Rectal smooth muscle tissue (tissue), 1 donor: Measurements from ENCODE around the gene CRACR2B.

ENCODE experiments used
- H3K27ac ChIP-seq: one replicate; pipeline ENCODE4 v1.7.0; 2013; ENCODE audit warnings: low read depth, low read length, inconsistent platforms
- H3K27me3 ChIP-seq: one replicate; pipeline ENCODE4 v1.7.0; 2013; ENCODE audit warnings: low read length; ENCODE audit not compliant: control insufficient read depth, insufficient read depth
- H3K36me3 ChIP-seq: one replicate; pipeline ENCODE4 v1.7.0; 2013; ENCODE audit warnings: low read length; ENCODE audit not compliant: control insufficient read depth, insufficient read depth
- H3K4me1 ChIP-seq: one replicate; pipeline ENCODE4 v1.7.0; 2013; ENCODE audit warnings: low read length; ENCODE audit not compliant: control insufficient read depth, insufficient read depth
- H3K4me3 ChIP-seq: one replicate; pipeline ENCODE4 v1.7.0; 2013; ENCODE audit warnings: low read length
- H3K9ac ChIP-seq: one replicate; pipeline ENCODE4 v1.7.0; 2013; ENCODE audit warnings: low read length

Gene CRACR2B

GRCh38 chr11:827897-828192 lies at the start of gene CRACR2B:
CRACR2B (plus strand) TSS chr11:827919; CDS start chr11:828608, 689 bp downstream.
- H3K27ac ChIP-seq, result no peak within 1 kb of the TSS
- H3K36me3 ChIP-seq, result peaks cover 10% of the 10 kb centered on the region
- no peak within 1 kb of the TSS for H3K9ac ChIP-seq
- H3K27me3 ChIP-seq, result peaks cover 34% of the 10 kb centered on the region
- peak within 1 kb of the TSS; percentile 59 for H3K4me3 ChIP-seq
- peaks cover 6% of the 10 kb centered on the region for H3K4me1 ChIP-seq

DNA sequence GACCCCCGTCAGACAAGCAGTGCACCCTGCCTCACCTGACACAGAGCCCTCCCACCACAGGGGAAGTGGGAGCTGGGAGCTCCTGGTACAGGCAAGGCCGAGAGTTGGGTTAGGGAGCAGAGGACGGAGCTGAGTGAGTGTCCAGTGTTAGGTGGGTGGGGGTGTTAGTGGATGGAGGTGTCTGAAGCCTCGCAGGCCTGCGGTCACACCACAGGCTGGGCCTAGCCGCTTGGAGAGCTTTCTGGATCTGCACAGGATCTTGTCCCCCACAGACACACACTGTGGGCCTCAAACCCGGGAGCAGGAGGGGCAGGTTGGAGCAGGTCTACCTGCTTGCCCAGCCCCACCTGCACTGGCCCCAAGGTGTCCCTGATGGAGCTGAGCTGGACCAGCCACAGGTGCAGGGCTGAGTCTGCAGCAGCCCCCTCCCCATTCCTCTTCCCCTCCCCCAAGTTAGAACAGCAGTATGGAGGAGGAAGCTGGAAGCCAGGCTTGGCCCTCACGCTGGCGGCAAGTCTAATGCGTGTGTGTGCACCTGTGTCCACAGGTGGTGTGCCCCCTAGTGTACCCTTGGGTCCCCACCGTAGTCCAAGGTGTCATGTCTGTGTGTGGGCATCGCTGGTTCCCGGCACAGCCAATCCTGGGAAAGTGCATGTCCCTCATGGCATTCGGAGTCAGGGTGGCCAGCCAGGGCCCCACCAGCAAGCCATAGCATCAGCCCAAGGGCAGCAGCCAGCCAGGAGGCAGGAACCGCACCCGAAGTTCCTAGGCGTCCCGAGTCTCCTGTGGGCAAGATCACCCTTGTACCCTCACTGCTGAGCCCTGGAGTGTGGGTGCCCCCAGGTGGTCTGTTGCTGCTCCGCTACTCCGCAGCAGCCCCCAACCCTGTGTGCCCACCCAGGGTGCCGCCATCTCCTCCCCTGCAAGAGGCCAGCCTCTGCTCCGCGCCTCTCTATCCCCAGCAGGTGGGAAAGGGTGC lies 48.5 kb upstream of the CRACR2B start:
- Histone ChIP-seq H3K9ac (no peak overlapping the region), H3K36me3 (no peaks in the 10 kb centered on the region), H3K4me1 (peaks cover 5% of the 10 kb centered on the region), H3K27ac (no peak overlapping the region), H3K27me3 (no peaks in the 10 kb centered on the region), H3K4me3 (no peak overlapping the region)

GRCh38 chr11:779955-780532 lies 47.7 kb upstream of the CRACR2B start:
- H3K4me3 ChIP-seq, result no peak overlapping the region
- H3K9ac ChIP-seq, result no peak overlapping the region
- no peaks in the 10 kb centered on the region for H3K27me3 ChIP-seq
- peaks cover 5% of the 10 kb centered on the region for H3K4me1 ChIP-seq
- H3K27ac ChIP-seq, result no peak overlapping the region
- H3K36me3 ChIP-seq, result no peaks in the 10 kb centered on the region

GRCh38 chr11:782264-783174 lies 45.2 kb upstream of the CRACR2B start:
- no peaks in the 10 kb centered on the region for H3K27me3 ChIP-seq
- H3K4me1 ChIP-seq, result peaks cover 3% of the 10 kb centered on the region
- no peak overlapping the region for H3K27ac ChIP-seq
- H3K4me3 ChIP-seq, result no peak overlapping the region
- no peaks in the 10 kb centered on the region for H3K36me3 ChIP-seq
- no peak overlapping the region for H3K9ac ChIP-seq

DNA sequence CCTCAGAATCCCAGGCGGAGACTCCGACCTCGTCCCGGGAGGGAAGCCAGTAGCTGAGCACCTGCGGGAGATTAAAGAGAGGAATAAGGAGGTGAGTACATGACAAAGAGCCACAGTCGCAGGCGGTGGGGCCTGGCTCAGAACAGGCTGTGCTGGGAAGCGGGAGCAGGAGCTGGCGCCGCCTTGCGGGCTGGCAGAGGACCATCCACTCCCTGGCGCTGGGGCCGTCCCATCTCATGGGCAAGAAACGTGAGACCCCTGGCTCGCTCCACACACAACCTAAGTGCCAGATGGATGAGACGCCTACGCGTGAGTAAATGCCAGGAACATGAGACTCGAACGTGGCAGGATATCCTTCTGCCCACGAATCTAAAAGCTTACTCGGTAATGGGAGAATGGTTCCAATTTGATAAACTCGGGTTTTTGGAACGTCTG lies 44.1 kb upstream of the CRACR2B start:
- H3K4me3 ChIP-seq, result no peak overlapping the region
- no peaks in the 10 kb centered on the region for H3K36me3 ChIP-seq
- H3K4me1 ChIP-seq, result peaks cover 3% of the 10 kb centered on the region
- H3K27me3 ChIP-seq, result no peaks in the 10 kb centered on the region
- no peak overlapping the region for H3K9ac ChIP-seq
- peak overlapping the region; percentile 43 for H3K27ac ChIP-seq

- H3K27me3 ChIP-seq, result peaks cover 6% of the 10 kb centered on the region
- H3K9ac ChIP-seq, result no peak overlapping the region
- H3K4me3 ChIP-seq, result no peak overlapping the region
- no peaks in the 10 kb centered on the region for H3K36me3 ChIP-seq
- no peak overlapping the region for H3K27ac ChIP-seq
- peaks cover 3% of the 10 kb centered on the region for H3K4me1 ChIP-seq
Measured at GRCh38 chr11:786235-787083, 41.3 kb upstream of the CRACR2B start.

GRCh38 chr11:787084-787675 lies 40.5 kb upstream of the CRACR2B start:
- peaks cover 6% of the 10 kb centered on the region for H3K27me3 ChIP-seq
- no peak overlapping the region for H3K9ac ChIP-seq
- no peak overlapping the region for H3K4me3 ChIP-seq
- H3K4me1 ChIP-seq, result peaks cover 3% of the 10 kb centered on the region
- no peaks in the 10 kb centered on the region for H3K36me3 ChIP-seq
- no peak overlapping the region for H3K27ac ChIP-seq

- H3K27me3 ChIP-seq, result peaks cover 6% of the 10 kb centered on the region
- H3K36me3 ChIP-seq, result no peaks in the 10 kb centered on the region
- H3K9ac ChIP-seq, result no peak overlapping the region
- peaks cover 3% of the 10 kb centered on the region for H3K4me1 ChIP-seq
- H3K27ac ChIP-seq, result no peak overlapping the region
- no peak overlapping the region for H3K4me3 ChIP-seq
Measured at GRCh38 chr11:788009-788640, 39.6 kb upstream of the CRACR2B start.

DNA sequence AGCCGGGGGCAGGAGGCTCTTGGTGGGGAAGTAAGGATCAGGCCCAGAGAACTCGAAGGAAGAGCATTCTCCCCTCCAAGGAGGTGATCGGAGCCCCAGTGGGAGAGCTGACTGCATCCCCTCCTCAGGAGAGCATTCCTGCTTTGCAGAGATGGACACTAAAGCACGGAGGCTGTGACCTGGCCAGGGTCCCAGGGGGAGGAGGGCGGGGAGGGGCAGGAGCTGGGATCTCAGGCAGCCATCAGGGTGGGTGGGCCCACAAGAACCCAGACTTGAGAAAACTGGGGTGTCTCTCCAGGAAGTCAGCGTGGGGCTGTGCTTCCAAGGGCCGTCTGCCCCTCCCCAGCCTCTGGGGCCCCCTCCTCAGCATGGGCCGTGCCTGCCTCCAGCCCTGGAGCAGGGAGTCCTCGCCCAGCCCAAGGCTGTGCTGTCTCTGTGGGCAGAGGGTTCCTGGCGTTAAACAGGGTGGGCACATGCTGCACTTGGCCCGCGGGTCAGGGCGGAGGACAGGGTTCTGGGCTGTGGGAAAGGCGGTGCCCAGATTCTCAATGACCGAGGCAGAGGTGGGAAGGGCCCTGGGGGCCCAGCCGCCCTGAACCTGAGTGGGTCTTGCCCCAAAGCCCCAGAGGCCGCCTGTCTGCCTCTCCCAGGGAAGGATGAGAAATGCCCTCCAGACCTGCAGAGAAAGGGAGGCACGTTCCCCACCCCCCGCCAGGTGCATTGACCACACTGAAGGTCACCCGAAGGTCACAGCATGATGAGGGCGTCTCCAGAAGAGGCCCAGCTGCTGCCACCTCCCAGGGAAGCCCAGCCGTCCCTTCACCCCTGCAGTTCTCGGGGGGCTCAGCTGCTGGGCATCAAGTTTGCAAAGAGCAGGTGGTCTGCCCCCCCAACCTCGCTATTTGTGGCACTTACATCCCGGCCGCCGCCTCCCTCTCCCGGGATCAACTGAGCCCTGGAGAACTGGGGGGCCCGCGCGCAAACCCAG lies 38.5 kb upstream of the CRACR2B start:
- H3K36me3 ChIP-seq, result no peaks in the 10 kb centered on the region
- H3K4me3 ChIP-seq, result no peak overlapping the region
- H3K27ac ChIP-seq, result no peak overlapping the region
- peaks cover 6% of the 10 kb centered on the region for H3K27me3 ChIP-seq
- H3K4me1 ChIP-seq, result no peaks in the 10 kb centered on the region
- H3K9ac ChIP-seq, result no peak overlapping the region

GRCh38 chr11:789943-790342 lies 37.8 kb upstream of the CRACR2B start, which contains the start of gene CEND1:
CEND1 (minus strand) TSS chr11:790090; CDS start chr11:788576, 1,514 bp downstream.
- no peak within 1 kb of the TSS for H3K9ac ChIP-seq
- no peaks in the 10 kb centered on the region for H3K36me3 ChIP-seq
- H3K27me3 ChIP-seq, result peaks cover 6% of the 10 kb centered on the region
- no peaks in the 10 kb centered on the region for H3K4me1 ChIP-seq
- no peak within 1 kb of the TSS for H3K27ac ChIP-seq
- no peak within 1 kb of the TSS for H3K4me3 ChIP-seq
